ENCODE results near the gene ANKRD42.

Gene ANKRD42

GRCh38 chr11:83294208-83294607 is 100.7 kb downstream of the ANKRD42 start:
- Histone ChIP-seq H3K9me3 (no peaks in the 10 kb centered on the region), H3K27ac (no peak overlapping the region), H3K4me3 (ENCODE audit: low read depth in 1 of 2, low read length in 1 of 2) (no peak overlapping the region), H3K36me3 (no peaks in the 10 kb centered on the region), H3K27me3 (peaks cover 7% of the 10 kb centered on the region), H3K4me1 (ENCODE audit: control insufficient read depth in 1 of 2, insufficient read depth in 1 of 2, low read depth in 1 of 2, low read length in 1 of 2) (peaks cover 0 to 1% of the 10 kb centered on the region in 2 experiments)
- TF ChIP-seq, protein P1, sequence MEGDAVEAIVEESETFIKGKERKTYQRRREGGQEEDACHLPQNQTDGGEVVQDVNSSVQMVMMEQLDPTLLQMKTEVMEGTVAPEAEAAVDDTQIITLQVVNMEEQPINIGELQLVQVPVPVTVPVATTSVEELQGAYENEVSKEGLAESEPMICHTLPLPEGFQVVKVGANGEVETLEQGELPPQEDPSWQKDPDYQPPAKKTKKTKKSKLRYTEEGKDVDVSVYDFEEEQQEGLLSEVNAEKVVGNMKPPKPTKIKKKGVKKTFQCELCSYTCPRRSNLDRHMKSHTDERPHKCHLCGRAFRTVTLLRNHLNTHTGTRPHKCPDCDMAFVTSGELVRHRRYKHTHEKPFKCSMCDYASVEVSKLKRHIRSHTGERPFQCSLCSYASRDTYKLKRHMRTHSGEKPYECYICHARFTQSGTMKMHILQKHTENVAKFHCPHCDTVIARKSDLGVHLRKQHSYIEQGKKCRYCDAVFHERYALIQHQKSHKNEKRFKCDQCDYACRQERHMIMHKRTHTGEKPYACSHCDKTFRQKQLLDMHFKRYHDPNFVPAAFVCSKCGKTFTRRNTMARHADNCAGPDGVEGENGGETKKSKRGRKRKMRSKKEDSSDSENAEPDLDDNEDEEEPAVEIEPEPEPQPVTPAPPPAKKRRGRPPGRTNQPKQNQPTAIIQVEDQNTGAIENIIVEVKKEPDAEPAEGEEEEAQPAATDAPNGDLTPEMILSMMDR (IDR thresholded peaks at IDR 0.05): no peak

Measured in neutrophil (primary cell).